D721Med (cell line): ENCODE data around the gene CDK5R1.

ENCODE experiments used
- DNase-seq: peaks from one replicate; pipeline ENCODE4 v3.0.0; 2011; ENCODE audit warnings: low spot score; ENCODE audit not compliant: insufficient read length
- FAIRE-seq: peaks from 2 replicates; lab custom pipeline; 2011; peaks lifted over from hg19 to GRCh38; lab: Jason Lieb, UNC
- CTCF ChIP-seq: IDR thresholded peaks from 2 replicates; pipeline ENCODE4 v1.5.1; 2012; ENCODE audit warnings: mild to moderate bottlenecking, control low read depth; ENCODE audit not compliant: insufficient read depth; ENCODE audit errors: missing control alignments

The CDK5R1 gene

DNA sequence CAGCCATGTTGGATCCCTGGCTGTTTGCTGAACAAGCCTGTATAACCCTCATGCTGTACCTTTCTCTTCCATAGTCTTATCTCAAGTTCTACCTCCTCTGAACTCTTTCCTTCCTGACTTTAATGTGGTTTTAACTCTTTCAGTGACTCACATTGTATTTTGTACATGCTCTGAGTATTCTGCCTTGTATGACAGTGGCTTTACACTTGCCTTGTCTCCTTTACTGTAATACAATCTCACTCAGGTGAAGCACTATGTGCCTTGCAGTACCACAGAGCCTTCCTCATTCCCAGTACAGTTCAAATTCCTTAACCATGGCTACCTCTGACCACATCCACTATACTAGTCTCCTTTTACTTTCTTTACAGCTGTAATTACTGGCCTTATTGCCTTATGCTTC lies 28.4 kb upstream of the CDK5R1 start:
- no peak for FAIRE-seq

DNA sequence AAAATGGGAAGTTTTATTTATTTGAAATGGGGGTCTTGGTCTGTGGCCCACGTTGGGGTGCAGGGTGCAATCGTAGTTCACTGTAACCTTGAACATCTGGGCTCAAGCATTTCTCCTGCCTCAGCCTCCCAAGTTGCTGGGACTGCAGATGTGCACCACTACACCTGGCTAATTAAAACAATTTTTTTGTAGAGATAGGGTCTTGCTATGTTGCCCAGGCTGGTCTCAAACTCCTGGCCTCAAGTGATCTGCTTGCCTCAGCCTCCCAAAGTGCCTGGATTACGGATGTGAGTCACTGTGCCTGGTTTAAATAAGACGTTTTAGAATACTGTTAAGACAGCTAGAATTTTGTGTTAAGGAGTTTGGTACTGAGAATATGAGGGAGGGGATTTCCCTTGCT lies 26.7 kb upstream of the CDK5R1 start:
- no peak for TF ChIP-seq CTCF
- FAIRE-seq (no peak), DNase-seq (no peak)

More for the DNA sequence above, 28.4 kb upstream of the CDK5R1 start:
- no peak for DNase-seq
- TF ChIP-seq CTCF, result no peak

GRCh38 chr17:32461498-32461852 lies 25.3 kb upstream of the CDK5R1 start:
- no peak for DNase-seq
- FAIRE-seq, result no peak
- TF ChIP-seq CTCF, result no peak

DNA sequence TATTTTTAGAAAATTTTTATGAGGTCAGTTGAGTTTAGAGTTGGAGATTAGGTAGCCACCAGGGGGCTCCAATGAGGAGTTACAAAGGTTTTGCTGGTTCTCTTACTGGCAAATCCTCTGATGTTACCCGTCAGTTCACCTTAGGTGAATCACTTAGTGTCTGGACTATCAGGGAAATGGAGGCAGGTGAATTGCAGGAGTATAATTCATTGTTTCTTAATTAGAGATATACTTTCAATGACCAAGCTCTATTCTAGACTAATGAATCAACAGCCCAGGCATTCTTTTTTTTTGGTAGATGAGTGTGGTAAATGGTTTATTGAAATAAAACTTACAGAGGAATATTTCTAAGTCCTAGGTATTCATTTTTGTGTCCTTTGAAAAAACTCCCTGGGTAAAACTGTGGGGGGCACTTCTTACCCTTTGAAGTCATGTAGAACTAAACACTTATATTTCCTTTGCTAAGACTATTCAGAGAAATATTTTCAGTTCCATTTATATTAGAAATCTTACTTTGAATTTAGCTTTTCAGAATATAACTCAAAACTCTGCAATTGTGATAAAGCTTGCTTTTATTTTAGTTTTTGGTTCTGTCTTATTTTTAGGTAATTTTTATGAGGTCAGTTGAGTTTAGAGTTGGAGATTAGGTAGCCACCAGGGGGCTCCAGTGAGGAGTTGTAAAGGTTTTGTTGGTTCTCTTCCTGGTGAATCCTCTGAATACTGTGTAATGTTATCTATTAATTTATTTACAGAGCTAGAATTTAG lies 24.8 kb upstream of the CDK5R1 start:
- no peak for FAIRE-seq
- no peak for DNase-seq
- peak; percentile 62 for TF ChIP-seq CTCF

GRCh38 chr17:32463304-32463703 lies 23.5 kb upstream of the CDK5R1 start:
- FAIRE-seq (no peak), DNase-seq (no peak)
- TF ChIP-seq CTCF, result no peak

GRCh38 chr17:32464374-32464773 lies 22.4 kb upstream of the CDK5R1 start:
- TF ChIP-seq CTCF, result no peak
- no peak for FAIRE-seq

DNA sequence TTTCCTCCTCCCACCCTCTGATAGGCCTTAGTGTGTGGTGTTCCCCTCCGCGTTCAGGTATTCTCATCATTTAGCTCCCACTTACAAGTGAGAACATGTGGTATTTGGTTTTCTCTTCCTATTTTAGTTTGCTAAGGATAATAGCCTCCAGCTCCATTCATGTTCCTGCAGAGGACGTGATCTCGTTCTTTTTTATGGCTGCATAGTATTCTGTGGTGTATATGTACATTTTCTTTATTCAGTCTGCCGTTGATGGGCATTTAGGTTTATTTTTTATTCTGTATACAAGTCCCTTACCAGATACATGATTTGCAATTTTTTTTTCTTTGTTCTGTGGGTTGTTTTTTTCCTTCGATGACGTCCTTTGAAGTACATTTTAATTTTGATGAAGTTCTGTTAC lies 18.8 kb upstream of the CDK5R1 start:
- FAIRE-seq (no peak), DNase-seq (no peak)
- no peak for TF ChIP-seq CTCF

More at GRCh38 chr17:32464374-32464773, 22.4 kb upstream of the CDK5R1 start:
- no peak for DNase-seq
